BJ (cell line): Measurements from ENCODE around the gene COX10. TPM values are rescaled to one million over a fixed set of nuclear protein-coding genes. Genes with fewer than 3 reads are reported as not detected.

ENCODE experiments used
- CTCF ChIA-PET: fragments of 350-600 bp; formaldehyde crosslinking; extraction: SDS; loops from one replicate; lab custom pipeline; 2021; ENCODE audit warnings: antibody characterized with exemption, inconsistent platforms; lab: Yijun Ruan, JAX
- POLR2A ChIA-PET: fragments of 300-600 bp; sonication (Branson Sonifier 250); formaldehyde crosslinking; extraction: SDS; loops from one replicate; lab custom pipeline; 2021; ENCODE audit warnings: antibody characterized with exemption; lab: Charles Lee
- DNase-seq: peaks from one replicate; pipeline ENCODE4 v3.0.0-alpha.2; 2011; ENCODE audit warnings: low read depth
- H3K27me3 ChIP-seq: 2 replicates; pipeline ENCODE4 v1.6.0; 2011; ENCODE audit warnings: low read length; ENCODE audit not compliant: control insufficient read depth, insufficient read depth
- H3K36me3 ChIP-seq: 2 replicates; pipeline ENCODE4 v1.5.1; 2011; ENCODE audit warnings: low read length; ENCODE audit not compliant: control insufficient read depth, insufficient read depth
- H3K4me3 ChIP-seq: 2 replicates; pipeline ENCODE4 v1.5.1; 2011; ENCODE audit warnings: low read depth, mild to moderate bottlenecking, control low read depth, low read length
- polyA plus RNA-seq: library from polyadenylated mRNA; depleted of rRNA; stranded (reverse); fragments of >200 nt; gene quantifications from 2 replicates; pipeline ENCODE4 v1.2.3, GENCODE V29; 2011
- TF ChIP-seq, protein P1 (sequence below): IDR thresholded peaks from 2 replicates; pipeline ENCODE4 v1.5.1; 2011; ENCODE audit warnings: low read depth, mild to moderate bottlenecking, control low read depth, inconsistent platforms, low read length, moderate library complexity; ENCODE audit not compliant: insufficient read depth

Gene COX10
- polyA plus RNA-seq, 1 experiment: 11.9 TPM

DNA sequence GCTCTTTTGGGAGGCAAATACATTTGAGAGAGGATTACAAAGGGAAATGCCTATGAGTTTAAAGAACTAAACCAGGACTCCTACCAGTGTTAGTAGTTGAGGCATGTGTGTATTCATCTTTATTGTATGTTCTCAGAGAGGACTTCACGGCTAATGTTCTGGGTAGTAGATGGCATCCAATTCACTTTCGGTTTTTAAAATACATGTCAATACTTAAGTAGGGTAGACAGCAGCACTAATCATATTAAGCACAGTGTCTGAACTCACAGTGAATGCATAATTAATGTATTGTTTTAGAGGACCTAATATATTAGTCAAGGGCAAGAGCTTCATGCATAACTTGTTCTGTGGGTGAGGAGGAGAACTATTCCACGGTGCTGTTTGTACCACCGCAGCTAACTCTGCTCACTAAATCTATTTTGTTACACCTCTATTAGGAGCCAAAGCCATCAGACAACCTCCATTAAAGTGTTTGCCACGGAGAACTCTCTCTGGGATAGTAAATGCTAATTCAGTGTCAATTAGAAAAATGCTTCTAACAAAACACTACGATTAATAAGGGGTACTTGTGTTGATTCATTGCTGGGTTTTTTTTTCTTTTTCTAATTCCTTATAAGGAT lies 56.3 kb downstream of the COX10 start:
- H3K27me3 ChIP-seq: no peaks in the 10 kb centered on the region
- ChIA-PET CTCF (no interaction called here), POLR2A (no interaction called here)
- no peaks in the 10 kb centered on the region for H3K36me3 ChIP-seq
- TF ChIP-seq, protein P1, sequence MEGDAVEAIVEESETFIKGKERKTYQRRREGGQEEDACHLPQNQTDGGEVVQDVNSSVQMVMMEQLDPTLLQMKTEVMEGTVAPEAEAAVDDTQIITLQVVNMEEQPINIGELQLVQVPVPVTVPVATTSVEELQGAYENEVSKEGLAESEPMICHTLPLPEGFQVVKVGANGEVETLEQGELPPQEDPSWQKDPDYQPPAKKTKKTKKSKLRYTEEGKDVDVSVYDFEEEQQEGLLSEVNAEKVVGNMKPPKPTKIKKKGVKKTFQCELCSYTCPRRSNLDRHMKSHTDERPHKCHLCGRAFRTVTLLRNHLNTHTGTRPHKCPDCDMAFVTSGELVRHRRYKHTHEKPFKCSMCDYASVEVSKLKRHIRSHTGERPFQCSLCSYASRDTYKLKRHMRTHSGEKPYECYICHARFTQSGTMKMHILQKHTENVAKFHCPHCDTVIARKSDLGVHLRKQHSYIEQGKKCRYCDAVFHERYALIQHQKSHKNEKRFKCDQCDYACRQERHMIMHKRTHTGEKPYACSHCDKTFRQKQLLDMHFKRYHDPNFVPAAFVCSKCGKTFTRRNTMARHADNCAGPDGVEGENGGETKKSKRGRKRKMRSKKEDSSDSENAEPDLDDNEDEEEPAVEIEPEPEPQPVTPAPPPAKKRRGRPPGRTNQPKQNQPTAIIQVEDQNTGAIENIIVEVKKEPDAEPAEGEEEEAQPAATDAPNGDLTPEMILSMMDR: no peak
- H3K4me3 ChIP-seq: no peak overlapping the region
- DNase-seq: no peak

DNA sequence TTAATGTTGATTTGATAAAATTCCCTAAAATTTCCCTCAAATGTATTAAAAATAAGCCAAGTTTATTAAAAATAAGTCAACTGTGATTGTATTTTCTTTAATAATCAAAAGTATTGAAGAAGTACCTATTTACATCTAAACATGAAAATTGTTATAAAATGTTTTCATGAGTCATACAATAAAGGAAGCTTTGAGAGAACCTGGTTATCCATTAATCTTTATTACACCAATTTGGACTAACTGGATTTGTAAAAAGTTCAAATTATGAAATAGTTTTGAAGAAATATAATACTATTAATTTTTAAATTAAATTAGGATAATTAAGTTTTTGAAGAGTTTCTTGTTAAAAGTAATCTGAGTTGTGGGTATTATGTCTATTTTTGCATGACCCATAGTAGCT lies 63.8 kb downstream of the COX10 start:
- TF ChIP-seq, protein P1: no peak
- POLR2A ChIA-PET: no interaction called here
- no peak for DNase-seq
- no peaks in the 10 kb centered on the region for H3K36me3 ChIP-seq
- H3K4me3 ChIP-seq: no peak overlapping the region
- CTCF ChIA-PET: interaction anchor here (0.5 to 1.2 kb wide), 2 partner anchors 13 to 306 kb away, joined by 3 read pairs; no protein-coding TSS in a partner anchor
- no peaks in the 10 kb centered on the region for H3K27me3 ChIP-seq

DNA sequence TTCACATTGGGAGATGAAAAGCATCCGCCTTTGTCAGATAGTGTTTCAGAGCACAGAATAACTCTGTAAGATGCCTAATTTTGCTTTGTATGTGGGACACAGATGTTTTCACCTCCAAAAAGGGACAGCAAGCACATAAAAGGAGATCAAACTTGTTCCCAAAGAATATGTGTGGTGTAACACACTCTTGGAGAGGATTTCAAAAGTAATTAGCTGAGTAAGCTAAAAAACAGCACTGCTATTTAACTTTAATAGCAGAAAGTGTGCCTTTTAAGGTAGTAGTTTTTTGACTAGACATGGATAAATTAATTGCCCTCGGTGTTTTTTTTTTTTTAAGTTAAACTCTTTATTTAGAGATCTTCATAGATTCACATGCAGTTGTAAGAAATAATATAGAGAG lies 65.2 kb downstream of the COX10 start:
- TF ChIP-seq, protein P1: no peak
- ChIA-PET CTCF (no interaction called here), POLR2A (no interaction called here)
- Histone ChIP-seq H3K27me3 (no peaks in the 10 kb centered on the region), H3K4me3 (no peak overlapping the region), H3K36me3 (no peaks in the 10 kb centered on the region)
- DNase-seq: no peak

DNA sequence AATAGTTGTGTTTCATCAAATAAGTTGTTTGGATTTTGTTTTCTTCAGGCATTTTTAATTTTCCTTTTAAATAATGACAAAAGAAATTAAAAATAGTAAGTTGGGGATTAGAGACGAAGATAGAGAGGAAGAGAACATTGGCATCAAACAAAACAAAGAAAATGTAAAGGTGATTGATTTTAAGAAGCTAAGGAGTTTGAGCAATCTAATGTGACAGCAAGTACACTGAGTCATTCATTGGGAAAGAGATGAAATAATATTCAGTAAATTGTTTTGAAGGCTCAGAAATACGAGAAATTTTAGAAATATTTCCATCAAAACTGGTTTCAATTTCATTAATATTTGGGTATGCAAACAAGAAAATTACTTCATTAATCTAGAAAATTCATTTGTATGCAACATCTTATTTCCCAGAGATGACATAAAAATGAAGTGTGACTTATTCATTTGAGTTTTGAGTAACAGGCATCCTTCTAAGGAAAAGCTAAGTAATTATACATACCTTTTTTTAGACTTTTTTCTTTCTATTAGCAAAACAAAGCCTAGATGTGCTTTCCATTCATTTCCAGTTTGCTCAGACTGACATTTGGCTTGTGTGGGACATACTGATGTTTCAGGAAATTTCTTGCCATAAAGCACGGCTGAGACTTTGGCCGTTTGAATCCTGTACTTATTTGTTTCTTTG lies 66.7 kb downstream of the COX10 start:
- TF ChIP-seq, protein P1: no peak
- POLR2A ChIA-PET: no interaction called here
- Histone ChIP-seq H3K4me3 (no peak overlapping the region), H3K27me3 (no peaks in the 10 kb centered on the region), H3K36me3 (no peaks in the 10 kb centered on the region)
- CTCF ChIA-PET: no interaction called here
- DNase-seq: no peak

DNA sequence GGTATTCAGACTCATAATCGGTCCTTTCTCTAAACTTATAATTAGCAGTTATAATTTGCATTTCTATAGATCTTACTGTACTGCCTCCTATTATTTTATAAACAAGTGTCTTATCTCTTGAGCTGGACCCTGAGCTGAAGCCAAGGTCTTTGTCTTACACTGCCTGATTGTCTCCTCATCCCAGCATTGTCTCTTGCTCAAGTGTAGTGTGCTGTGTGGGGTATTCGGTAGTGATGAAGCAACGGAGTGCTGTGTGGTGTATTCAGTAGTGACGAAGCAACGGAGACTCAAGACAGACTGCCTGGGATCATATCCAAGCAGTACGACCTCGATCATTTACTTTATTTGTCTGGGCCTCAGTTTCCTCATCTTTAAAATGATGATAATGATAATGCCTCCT lies 69.3 kb downstream of the COX10 start:
- POLR2A ChIA-PET: no interaction called here
- DNase-seq: no peak
- H3K4me3 ChIP-seq: no peak overlapping the region
- TF ChIP-seq, protein P1: no peak
- CTCF ChIA-PET: no interaction called here
- no peaks in the 10 kb centered on the region for H3K27me3 ChIP-seq
- no peaks in the 10 kb centered on the region for H3K36me3 ChIP-seq
